HepG2 (cell line): ENCODE results near the gene SLC12A5. TPM values are rescaled to one million over a fixed set of nuclear protein-coding genes. Genes with fewer than 3 reads are reported as not detected.

Source experiments
- HMG20B ChIP-seq: conservative IDR thresholded peaks from 2 replicates; pipeline ENCODE4 v1.6.1; 2016; ENCODE audit warnings: missing genetic modification reagents, missing compliant biosample characterization
- MIER2 ChIP-seq: IDR thresholded peaks from 2 replicates; pipeline ENCODE4 v1.6.1; 2016; ENCODE audit warnings: missing biosample characterization, missing genetic modification reagents
- NCOA1 ChIP-seq: sonication (generic); formaldehyde crosslinking; IDR thresholded peaks from 2 replicates; pipeline ENCODE4 v1.9.0; 2021; ENCODE audit warnings: missing genetic modification reagents
- PHF8 ChIP-seq: sonication (generic); formaldehyde crosslinking; IDR thresholded peaks from 2 replicates; pipeline ENCODE4 v1.5.0; 2020; ENCODE audit warnings: missing genetic modification reagents
- SAFB2 ChIP-seq: sonication (generic); formaldehyde crosslinking; IDR thresholded peaks from 2 replicates; pipeline ENCODE4 v1.5.1; 2020; ENCODE audit warnings: missing genetic modification reagents, low read depth, mild to moderate bottlenecking, borderline replicate concordance
- SRSF1 ChIP-seq: fragments of 200-400 bp; formaldehyde crosslinking; optimal IDR thresholded peaks from 2 replicates; pipeline ENCODE3; 2017; ENCODE audit warnings: mild to moderate bottlenecking, low read depth, low read length, moderate library complexity
- STAG1 ChIP-seq: sonication (generic); formaldehyde crosslinking; IDR thresholded peaks from 2 replicates; pipeline ENCODE4 v1.4.0; 2020; ENCODE audit warnings: missing genetic modification reagents
- TMF1 ChIP-seq: sonication (generic); formaldehyde crosslinking; IDR thresholded peaks from 2 replicates; pipeline ENCODE4 v1.8.1; 2022; ENCODE audit warnings: low read depth, missing genetic modification reagents
- ZNF3 ChIP-seq: IDR thresholded peaks from 2 replicates; pipeline ENCODE4 v1.7.0; 2017; ENCODE audit warnings: inconsistent platforms
- ZNF431 ChIP-seq: sonication (generic); formaldehyde crosslinking; IDR thresholded peaks from 2 replicates; pipeline ENCODE4 v1.9.0; 2022; ENCODE audit warnings: missing genetic modification reagents, low read depth, mild to moderate bottlenecking, borderline replicate concordance
- ZNF496 ChIP-seq: sonication (generic); formaldehyde crosslinking; IDR thresholded peaks from 2 replicates; pipeline ENCODE4 v1.8.1; 2023; ENCODE audit warnings: mild to moderate bottlenecking, moderate library complexity, missing genetic modification reagents; ENCODE audit not compliant: insufficient replicate concordance
- ZNF788 ChIP-seq: sonication (generic); formaldehyde crosslinking; IDR thresholded peaks from 2 replicates; pipeline ENCODE4 v1.5.0; 2020; ENCODE audit warnings: mild to moderate bottlenecking, missing genetic modification reagents, borderline replicate concordance
- polyA plus RNA-seq, 8 experiments: library from polyadenylated mRNA; depleted of rRNA in 3 of 8; stranded (reverse) in 7 of 8; unstranded in 1 of 8; fragments of >200 nt; fragmentation: Illumina TruSeq in 4 of 8; extraction: Trizol in 4 of 8; gene quantifications; 2 replicates each; pipeline versions ENCODE4 v1.2.1 to v1.2.3, GENCODE V29; 2011 to 2016; ENCODE audit warnings: low read depth in 4 of 8, missing spikeins in 1 of 8, mixed read lengths in 1 of 8; ENCODE audit not compliant: insufficient read depth in 1 of 8
- total RNA-seq, 5 experiments: library from RNA; depleted of rRNA; stranded (reverse); fragments of >200 nt; fragmentation: Illumina TruSeq; extraction: Trizol; gene quantifications; 2 replicates each; pipeline ENCODE4 v1.2.3, GENCODE V29; 2016; ENCODE audit warnings: low read depth in 1 of 5
- TF ChIP-seq, protein P1 (sequence below): sonication (generic); formaldehyde crosslinking; IDR thresholded peaks from 2 replicates; pipeline ENCODE4 v1.5.1; 2020; ENCODE audit warnings: mild to moderate bottlenecking, missing genetic modification reagents
- TF ChIP-seq, protein P2 (sequence below): sonication (generic); formaldehyde crosslinking; IDR thresholded peaks from 2 replicates; pipeline ENCODE4 v1.5.0; 2020; ENCODE audit warnings: mild to moderate bottlenecking, missing genetic modification reagents, moderate library complexity
- TF ChIP-seq, protein P3 (sequence below): sonication (generic); formaldehyde crosslinking; IDR thresholded peaks from 2 replicates; pipeline ENCODE4 v1.4.0; 2020; ENCODE audit warnings: missing genetic modification reagents
- TF ChIP-seq, protein P4 (sequence below): sonication (generic); formaldehyde crosslinking; conservative IDR thresholded peaks from 2 replicates; pipeline ENCODE4 v1.5.0; 2020; ENCODE audit warnings: missing genetic modification reagents
- TF ChIP-seq, protein P5 (sequence below): sonication (generic); formaldehyde crosslinking; conservative IDR thresholded peaks from 2 replicates; pipeline ENCODE4 v1.8.0; 2022; ENCODE audit warnings: mild to moderate bottlenecking, moderate library complexity, missing genetic modification reagents
- TF ChIP-seq, protein P6 (sequence below): sonication (generic); formaldehyde crosslinking; IDR thresholded peaks from 2 replicates; pipeline ENCODE4 v1.5.0; 2020; ENCODE audit warnings: missing genetic modification reagents

SLC12A5 gene
- total and polyA plus RNA-seq, 2 of the 13 experiments (the other 11 are each of a cell fraction or from before 2014, with no cell fraction given): 4.3 to 5.4 TPM

DNA sequence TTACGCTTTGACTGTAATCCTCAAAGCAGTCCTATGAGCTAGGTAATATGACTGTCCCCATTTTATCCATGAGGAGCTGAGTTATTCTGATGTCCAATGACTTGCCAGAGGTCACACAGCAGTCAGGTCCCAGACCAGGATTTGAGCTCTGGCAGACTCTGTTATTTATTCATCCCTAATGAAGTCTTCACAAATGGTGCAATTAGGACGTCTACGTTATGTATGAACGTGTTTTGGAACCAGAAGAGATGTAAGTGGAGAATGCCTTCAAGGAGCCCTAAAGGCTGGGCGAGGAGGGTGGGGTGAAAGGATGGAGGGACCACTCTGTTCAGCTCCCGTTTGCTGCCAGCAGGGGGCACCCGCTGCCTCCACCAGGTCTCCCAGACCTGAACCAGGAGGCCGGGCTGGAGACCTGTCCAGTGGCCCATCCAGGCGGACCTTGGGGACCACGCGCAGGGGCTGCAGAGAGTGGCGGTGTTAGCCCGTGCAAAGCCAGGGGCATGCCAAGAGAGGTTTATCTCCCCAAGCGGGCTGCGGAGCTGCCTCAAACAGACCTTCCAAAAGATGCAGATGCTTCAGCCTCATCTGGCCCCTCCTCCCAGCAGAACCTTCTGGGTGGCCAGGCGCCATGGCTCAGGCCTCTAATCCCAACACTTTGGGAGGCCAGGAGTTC is 41.8 kb upstream of the SLC12A5 start (continued):
- TF ChIP-seq NCOA1 (CRISPR knock-in tag): no peak
- TF ChIP-seq, protein P1, sequence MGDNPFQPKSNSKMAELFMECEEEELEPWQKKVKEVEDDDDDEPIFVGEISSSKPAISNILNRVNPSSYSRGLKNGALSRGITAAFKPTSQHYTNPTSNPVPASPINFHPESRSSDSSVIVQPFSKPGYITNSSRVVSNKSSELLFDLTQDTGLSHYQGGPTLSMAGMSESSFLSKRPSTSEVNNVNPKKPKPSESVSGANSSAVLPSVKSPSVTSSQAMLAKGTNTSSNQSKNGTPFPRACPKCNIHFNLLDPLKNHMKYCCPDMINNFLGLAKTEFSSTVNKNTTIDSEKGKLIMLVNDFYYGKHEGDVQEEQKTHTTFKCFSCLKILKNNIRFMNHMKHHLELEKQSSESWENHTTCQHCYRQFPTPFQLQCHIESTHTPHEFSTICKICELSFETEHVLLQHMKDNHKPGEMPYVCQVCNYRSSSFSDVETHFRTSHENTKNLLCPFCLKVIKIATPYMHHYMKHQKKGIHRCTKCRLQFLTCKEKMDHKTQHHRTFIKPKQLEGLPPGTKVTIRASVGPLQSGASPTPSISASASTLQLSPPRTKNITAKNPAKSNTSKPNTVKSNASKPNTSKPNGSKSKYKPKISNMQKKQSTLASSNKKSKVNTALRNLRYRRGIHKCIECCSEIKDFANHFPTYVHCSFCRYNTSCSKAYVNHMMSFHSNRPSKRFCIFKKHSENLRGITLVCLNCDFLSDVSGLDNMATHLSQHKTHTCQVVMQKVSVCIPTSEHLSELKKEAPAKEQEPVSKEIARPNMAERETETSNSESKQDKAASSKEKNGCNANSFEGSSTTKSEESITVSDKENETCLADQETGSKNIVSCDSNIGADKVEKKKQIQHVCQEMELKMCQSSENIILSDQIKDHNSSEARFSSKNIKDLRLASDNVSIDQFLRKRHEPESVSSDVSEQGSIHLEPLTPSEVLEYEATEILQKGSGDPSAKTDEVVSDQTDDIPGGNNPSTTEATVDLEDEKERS (CRISPR knock-in tag): no peak
- TF ChIP-seq SAFB2 (CRISPR knock-in tag): no peak
- TF ChIP-seq, protein P2, sequence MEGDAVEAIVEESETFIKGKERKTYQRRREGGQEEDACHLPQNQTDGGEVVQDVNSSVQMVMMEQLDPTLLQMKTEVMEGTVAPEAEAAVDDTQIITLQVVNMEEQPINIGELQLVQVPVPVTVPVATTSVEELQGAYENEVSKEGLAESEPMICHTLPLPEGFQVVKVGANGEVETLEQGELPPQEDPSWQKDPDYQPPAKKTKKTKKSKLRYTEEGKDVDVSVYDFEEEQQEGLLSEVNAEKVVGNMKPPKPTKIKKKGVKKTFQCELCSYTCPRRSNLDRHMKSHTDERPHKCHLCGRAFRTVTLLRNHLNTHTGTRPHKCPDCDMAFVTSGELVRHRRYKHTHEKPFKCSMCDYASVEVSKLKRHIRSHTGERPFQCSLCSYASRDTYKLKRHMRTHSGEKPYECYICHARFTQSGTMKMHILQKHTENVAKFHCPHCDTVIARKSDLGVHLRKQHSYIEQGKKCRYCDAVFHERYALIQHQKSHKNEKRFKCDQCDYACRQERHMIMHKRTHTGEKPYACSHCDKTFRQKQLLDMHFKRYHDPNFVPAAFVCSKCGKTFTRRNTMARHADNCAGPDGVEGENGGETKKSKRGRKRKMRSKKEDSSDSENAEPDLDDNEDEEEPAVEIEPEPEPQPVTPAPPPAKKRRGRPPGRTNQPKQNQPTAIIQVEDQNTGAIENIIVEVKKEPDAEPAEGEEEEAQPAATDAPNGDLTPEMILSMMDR: peak; percentile 94
- TF ChIP-seq STAG1 (CRISPR knock-in tag): peak; percentile 76
- TF ChIP-seq, protein P3, sequence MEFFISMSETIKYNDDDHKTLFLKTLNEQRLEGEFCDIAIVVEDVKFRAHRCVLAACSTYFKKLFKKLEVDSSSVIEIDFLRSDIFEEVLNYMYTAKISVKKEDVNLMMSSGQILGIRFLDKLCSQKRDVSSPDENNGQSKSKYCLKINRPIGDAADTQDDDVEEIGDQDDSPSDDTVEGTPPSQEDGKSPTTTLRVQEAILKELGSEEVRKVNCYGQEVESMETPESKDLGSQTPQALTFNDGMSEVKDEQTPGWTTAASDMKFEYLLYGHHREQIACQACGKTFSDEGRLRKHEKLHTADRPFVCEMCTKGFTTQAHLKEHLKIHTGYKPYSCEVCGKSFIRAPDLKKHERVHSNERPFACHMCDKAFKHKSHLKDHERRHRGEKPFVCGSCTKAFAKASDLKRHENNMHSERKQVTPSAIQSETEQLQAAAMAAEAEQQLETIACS (CRISPR knock-in tag): no peak
- TF ChIP-seq ZNF496 (CRISPR knock-in tag): no peak
- TF ChIP-seq, protein P4, sequence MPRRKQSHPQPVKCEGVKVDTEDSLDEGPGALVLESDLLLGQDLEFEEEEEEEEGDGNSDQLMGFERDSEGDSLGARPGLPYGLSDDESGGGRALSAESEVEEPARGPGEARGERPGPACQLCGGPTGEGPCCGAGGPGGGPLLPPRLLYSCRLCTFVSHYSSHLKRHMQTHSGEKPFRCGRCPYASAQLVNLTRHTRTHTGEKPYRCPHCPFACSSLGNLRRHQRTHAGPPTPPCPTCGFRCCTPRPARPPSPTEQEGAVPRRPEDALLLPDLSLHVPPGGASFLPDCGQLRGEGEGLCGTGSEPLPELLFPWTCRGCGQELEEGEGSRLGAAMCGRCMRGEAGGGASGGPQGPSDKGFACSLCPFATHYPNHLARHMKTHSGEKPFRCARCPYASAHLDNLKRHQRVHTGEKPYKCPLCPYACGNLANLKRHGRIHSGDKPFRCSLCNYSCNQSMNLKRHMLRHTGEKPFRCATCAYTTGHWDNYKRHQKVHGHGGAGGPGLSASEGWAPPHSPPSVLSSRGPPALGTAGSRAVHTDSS (CRISPR knock-in tag): no peak
- TF ChIP-seq HMG20B: no peak
- TF ChIP-seq TMF1: no peak
- TF ChIP-seq, protein P5, sequence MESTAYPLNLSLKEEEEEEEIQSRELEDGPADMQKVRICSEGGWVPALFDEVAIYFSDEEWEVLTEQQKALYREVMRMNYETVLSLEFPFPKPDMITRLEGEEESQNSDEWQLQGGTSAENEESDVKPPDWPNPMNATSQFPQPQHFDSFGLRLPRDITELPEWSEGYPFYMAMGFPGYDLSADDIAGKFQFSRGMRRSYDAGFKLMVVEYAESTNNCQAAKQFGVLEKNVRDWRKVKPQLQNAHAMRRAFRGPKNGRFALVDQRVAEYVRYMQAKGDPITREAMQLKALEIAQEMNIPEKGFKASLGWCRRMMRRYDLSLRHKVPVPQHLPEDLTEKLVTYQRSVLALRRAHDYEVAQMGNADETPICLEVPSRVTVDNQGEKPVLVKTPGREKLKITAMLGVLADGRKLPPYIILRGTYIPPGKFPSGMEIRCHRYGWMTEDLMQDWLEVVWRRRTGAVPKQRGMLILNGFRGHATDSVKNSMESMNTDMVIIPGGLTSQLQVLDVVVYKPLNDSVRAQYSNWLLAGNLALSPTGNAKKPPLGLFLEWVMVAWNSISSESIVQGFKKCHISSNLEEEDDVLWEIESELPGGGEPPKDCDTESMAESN (CRISPR knock-in tag): peak; percentile 11; the same call in 1 of the 2 replicates
- no peak for TF ChIP-seq SRSF1
- no peak; the same call in 1 of the 2 replicates for TF ChIP-seq MIER2 (CRISPR knock-in tag)
- TF ChIP-seq ZNF3 (CRISPR knock-in tag): no peak
- TF ChIP-seq, protein P6, sequence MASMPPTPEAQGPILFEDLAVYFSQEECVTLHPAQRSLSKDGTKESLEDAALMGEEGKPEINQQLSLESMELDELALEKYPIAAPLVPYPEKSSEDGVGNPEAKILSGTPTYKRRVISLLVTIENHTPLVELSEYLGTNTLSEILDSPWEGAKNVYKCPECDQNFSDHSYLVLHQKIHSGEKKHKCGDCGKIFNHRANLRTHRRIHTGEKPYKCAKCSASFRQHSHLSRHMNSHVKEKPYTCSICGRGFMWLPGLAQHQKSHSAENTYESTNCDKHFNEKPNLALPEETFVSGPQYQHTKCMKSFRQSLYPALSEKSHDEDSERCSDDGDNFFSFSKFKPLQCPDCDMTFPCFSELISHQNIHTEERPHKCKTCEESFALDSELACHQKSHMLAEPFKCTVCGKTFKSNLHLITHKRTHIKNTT (CRISPR knock-in tag): no peak
- no peak; the same call in 1 of the 2 replicates for TF ChIP-seq ZNF788 (CRISPR knock-in tag)
- TF ChIP-seq ZNF431 (CRISPR knock-in tag): no peak
- TF ChIP-seq PHF8 (CRISPR knock-in tag): 0 out of 2 replicates have a peak, but pooled peaks have one; percentile 23
